Measurements from ENCODE around the gene PRKCE.

Gene PRKCE

DNA sequence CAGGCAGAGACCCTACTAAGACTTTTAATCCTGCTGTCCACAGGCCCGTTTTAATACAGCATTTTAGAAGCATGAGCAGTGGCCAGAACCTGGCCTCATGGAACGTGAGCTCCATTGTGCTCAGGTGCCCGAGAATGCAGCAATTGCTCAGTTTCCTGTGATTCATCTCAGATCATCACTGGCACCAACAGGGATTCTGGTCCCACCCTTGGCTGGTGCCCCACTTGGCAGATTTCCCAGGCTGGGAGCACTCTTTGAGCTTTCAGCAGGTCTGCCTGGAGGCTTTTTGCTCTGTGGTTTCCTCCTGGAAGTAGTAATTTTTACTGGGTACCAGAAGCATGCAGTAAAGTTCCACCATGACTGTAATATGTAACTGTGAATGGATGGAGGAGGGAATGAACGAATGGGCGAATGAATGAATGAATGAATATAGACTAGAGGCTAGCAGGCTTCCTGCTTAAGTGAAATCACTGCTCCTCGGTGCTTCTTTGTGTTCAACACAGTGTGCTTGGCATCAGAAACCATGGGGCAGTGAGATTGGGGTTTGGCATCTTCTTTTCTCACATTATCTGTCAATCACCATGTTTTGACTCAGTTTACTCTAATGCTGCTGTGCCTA lies 312.9 kb downstream of the PRKCE start:
- DNase-seq (ENCODE audit: low read depth): no peak

DNA sequence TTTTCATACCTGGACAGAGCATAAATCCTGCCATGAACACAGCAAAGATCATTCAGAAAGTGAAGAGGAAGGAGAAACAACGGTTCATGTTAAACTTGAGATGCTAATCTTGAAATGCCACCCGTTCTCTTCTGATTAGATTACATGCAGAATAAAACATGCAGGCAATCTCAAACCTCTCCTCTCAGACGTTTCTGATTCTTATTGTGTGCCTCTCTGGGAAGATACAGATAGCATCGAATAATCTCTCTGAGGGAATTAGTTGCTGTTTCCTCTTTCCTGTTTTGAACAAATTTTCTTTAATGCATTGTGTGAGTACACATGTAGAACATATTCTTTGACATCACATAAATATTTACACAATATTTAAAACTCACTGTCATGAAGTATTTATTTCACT lies 313.4 kb downstream of the PRKCE start:
- no peak for DNase-seq (ENCODE audit: low read depth)

DNA sequence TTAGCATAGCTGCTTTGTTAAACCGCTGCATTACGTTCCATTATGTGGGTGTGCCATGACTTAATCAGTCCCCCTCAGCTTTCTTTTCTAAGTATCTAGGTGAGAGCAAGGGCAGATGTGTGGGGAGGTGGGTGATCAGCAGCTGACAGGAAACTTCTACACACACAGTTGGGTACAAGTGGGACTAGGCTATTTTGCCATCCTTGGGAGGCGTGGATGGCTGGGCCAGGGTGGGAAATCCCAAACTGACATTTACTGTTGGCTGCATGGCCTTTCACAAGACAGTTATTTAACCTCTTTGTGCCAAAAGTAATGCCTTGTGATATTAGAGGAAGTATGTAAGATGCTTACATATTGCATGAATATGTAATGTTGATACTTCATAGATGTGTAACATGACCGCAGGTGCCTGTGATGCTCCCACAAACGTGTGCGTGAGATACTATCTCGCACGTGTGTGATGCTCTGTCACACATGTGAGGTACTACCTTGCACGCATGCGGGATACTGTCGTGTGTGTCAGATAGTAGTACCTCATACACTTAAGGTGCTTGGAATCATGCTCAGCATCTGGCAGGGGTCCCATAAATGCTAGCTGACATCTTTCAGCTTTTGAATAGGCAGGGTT lies 314.5 kb downstream of the PRKCE start:
- DNase-seq (ENCODE audit: low read depth): no peak

DNA sequence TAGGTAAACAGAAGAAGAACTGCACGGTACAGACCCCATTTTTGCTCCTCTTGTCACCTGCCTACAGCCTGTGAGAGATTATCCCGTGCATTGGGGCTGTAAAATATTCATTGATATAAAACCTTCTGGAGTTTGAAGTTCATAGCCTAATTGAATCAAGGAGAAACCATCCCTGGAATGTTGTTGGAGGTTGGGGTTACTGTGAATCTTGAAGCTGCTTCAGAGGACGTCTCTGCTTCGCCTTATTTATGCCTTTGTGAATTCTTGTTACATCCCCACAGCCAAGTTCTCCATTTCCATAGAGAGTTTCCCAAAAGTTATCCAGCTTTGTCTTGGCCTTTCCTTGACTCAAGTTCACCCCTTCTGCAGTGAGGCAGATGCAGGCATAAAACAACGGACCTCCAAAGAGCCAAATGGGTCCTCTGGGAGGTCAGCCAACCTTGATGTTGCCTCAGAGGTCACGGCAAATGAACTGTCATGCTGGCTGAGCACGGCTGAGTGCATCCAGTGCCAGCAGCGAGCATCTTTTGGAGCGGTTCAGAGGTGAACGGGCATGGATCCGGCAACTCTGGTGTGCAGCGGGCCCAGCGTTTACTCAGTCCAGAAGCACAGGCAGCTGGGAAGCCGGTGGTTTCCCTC lies 317.6 kb downstream of the PRKCE start:
- DNase-seq (ENCODE audit: low read depth): no peak

DNA sequence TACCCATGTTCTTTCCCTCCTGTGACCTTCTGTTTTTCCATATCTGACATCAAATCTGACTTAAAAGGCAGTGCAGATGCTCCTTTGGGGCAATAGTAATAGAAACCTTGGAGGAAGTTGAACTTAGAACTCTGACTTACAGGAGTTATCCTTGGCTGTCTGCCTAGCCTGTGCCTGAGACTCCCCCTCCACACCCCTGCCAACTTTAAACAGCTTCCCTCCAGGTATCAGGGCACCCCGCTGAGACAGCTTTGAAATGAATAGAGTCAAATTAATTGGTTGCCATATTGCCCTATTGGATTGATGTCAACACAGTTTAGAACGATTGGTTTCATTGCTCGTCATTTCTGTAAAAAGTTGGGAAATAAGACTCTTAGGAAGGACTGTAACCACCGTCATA lies 322.0 kb downstream of the PRKCE start:
- DNase-seq (ENCODE audit: low read depth): no peak

DNA sequence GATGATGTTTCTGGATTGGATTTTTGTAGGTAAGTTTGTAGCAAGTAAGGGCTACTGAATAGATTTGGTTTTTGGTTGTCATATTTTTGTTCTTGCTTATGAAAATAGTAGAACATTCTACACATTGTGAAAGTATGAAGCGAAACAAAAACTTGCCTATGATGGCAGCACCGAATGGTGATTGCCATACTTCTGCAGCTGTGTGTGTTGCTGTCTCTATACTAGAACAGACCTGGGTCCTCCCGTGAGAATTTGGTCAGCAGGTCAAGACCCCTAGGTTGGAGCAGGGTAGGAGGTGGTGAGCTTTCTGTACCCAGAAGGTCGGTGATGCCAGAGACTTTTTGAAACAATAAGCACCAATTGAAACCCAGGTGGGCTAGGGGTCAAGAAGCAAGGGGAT lies 322.6 kb downstream of the PRKCE start:
- no peak for DNase-seq (ENCODE audit: low read depth)

DNA sequence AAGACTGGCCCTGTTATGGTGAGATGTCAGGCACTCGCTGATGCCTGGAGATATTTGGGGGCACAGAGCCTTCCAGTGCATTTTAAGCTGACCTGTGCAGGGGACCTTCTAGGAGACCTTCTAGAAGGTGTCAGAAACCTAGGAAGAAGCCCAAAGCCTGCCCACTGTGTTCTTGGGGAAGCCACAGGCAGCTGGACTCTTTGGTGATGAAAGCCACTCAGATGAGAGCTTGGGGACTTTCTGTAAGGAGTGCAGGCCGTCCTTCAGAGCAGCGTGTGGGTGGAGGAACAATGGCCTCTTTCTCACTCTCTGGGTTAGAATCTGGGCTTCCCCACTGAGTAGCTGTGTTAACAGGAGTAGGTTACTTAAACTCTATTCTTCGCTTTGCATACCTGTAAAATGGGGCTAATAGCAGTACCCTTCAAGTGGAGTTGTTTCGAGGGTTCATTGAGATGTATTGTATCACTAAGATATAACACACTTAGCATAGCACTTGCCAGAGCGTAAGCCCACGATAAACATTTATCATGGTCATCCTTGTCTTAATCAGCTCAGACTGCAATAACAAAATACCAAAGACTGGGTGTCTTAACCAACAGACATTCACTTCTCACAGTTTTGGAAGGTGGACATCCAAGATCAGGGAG lies 323.4 kb downstream of the PRKCE start:
- no peak for DNase-seq (ENCODE audit: low read depth)

DNA sequence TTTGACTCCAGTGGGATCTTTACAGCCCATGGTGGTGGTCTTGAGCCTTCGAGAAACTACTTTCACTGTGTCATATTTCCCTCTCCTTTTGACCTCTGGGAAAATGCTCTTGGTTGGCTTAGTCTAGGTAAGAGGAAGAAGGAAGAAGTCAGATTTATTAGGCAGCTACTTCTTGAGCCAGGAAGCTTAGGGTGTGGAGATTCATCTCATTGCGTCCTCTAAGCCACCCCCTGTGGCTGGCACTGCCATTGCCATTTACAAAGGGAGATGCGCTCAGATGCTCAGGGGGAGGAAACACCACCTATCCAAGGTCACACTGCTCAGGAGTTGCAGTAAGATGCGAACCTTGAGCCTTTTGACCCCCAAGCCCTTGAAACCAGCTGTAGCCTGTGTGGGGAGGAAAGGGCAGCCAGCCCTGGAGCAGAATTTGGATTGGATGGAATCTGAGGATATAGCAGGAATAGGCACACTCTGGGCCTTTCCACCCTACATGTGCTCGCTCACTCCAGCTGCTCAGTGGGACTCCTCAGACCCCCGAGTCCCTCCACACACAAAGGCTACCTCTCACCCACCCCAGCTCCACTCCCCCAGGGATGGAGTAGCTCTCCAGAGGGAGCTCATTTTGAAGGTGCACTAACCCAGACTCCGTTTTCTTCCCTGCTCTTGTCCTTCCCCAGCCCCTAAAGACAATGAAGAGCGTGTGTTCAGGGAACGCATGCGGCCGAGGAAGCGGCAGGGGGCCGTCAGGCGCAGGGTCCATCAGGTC lies 324.5 kb downstream of the PRKCE start:
- DNase-seq (ENCODE audit: low read depth): no peak

DNA sequence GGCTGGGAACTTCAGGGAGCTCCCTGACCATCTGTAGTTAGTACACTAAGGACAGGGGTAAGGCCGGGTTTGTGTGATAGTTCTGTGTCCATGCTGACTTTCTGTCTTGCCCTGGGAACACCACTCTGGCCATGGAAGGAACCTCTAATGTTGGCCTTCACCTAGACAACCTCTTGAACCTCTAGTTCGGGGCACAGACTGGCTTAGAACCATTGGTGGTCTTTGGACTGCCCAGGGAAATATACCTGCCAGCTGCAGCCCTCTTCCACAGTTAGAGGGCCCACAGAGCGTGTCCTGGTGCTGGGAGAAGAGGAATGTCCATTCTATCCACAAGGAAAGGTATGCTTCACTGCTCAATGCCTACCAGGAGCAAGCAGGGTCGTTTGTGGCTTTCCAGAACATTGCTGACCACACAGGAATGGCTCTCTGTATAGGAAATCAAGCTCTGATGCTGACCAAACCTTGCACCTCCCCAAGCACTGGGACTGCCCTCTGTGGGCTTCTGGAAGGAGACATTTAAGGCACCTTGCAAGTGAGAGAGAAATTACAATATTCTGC lies 326.9 kb downstream of the PRKCE start:
- DNase-seq (ENCODE audit: low read depth): no peak

DNA sequence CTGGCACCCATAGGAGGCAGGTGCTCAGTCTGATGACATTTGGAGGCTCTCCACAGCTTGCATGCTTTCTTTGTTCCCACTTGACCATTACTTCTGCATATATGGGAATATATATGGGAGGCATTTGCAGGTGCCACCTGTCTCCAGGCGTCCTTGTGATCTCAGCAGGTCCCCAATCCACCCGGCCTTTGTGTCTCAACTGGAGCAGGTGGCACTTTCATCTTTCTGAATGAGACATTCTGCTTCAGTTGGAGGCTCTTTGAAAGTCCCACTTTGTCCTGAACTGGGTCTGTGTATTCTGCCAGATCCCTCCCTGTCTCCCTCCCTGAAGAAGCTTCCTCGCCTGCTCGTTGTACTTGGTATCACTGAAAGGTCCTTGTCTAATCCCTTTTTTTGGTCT lies 327.6 kb downstream of the PRKCE start:
- DNase-seq (ENCODE audit: low read depth): no peak

DNA sequence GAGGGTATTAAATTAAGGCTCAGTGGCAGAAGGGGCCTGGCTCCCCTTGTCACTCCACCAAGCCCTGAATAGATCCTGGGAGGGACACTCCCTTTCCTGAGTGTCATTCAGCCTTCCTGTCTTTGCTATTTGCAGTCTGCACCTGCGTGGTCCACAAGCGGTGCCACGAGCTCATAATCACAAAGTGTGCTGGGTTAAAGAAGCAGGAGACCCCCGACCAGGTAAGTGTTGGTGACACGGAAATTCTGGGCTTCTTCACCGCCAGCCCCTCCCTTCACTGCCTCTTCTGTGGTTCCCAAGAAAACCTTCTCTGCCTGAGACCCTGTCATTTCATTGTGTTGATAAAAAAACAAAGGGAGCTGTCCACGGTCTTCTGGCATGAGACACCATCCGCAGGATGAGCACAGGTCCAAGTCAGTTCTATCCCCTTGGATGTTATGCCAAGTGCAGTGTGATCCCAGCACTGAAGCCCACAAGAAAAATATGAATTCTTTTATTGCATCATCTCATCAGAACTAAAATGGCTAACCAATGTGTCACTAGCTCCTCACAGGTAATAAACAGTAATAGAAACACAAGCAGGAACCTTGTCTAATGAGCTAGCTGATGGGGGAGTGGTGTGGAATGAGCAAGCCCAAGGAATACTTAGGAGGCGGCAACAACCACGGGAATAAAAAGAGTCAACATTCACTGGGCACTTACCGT lies 328.8 kb downstream of the PRKCE start:
- no peak for DNase-seq (ENCODE audit: low read depth)

DNA sequence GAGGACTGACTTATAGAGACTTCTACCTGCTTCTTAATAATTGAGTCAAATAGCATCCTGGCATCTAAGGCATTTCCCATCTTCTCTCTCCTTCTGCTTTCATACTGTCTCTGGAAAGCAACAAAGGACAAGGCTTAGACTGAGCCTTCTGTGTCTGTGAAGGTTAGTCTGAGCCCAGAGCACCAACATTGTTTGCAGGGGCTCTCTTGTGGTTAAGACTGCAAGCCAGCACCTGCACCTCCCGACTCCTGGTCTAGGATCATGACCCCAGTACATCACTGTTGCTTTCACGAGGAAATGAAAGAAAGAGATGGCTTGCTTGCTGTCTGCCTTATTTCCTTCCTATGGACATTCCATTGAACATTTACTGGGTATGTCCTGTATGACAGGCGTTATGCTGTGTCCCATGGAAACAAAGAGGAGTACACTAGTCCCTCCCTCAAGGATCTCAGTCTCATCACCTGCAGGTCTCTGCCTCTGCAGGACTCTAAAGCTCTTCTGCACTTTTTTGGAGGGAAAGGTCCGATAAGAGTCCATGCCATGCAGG lies 330.0 kb downstream of the PRKCE start:
- no peak for DNase-seq (ENCODE audit: low read depth)

DNA sequence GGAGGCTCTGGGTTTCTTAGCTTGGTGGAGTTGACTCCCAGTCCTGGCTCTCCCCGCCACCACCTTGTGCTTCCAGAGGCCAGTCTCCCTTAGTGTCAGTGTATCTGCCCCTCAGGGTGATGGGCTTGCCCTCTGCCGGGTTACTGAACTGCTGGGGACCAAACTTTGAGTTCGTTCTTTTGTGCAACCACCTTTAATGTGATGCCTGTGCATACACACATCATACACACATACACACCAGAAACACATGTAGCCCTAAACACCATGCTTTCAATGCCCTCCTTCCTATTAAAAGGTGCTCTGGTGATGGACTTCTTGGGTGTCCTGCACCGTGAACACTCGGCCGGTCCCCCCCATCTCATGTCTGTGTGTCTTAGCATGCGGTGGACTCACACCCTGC lies 330.6 kb downstream of the PRKCE start:
- DNase-seq (ENCODE audit: low read depth): no peak

DNA sequence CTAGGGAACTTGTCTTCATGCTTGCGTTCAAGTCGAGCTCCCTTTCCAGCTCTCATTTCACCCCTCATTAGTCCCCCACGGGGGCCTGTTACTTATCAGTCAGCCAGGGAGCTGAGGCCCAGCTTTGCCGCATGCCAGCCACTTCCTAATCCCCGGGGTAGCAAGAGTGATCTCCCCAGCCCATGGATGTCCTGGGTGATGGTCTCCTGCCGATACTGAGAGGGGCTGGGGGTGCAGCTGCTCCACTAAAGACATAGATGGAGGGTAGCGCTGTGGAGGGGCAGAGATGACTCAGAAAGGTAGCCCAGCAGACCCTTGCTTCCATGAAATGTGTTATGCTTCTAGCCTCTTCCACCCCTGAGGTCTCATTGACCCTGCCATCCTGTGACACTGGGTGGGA lies 331.7 kb downstream of the PRKCE start:
- DNase-seq (ENCODE audit: low read depth): no peak

DNA sequence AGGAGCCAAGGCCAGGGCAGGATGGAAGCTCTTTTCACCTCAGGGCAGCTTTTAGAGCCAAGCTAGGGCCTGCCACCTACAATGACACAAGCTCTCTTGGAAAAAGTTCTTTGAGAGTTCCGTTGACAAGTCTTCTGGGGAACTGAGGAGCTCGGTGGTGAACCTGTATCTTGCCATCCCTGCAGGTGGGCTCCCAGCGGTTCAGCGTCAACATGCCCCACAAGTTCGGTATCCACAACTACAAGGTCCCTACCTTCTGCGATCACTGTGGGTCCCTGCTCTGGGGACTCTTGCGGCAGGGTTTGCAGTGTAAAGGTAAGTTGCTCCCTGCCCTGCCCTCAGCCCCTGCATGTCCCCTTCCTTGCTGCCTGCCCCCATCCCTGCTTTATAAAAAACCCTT lies 332.9 kb downstream of the PRKCE start:
- no peak for DNase-seq (ENCODE audit: low read depth)

DNA sequence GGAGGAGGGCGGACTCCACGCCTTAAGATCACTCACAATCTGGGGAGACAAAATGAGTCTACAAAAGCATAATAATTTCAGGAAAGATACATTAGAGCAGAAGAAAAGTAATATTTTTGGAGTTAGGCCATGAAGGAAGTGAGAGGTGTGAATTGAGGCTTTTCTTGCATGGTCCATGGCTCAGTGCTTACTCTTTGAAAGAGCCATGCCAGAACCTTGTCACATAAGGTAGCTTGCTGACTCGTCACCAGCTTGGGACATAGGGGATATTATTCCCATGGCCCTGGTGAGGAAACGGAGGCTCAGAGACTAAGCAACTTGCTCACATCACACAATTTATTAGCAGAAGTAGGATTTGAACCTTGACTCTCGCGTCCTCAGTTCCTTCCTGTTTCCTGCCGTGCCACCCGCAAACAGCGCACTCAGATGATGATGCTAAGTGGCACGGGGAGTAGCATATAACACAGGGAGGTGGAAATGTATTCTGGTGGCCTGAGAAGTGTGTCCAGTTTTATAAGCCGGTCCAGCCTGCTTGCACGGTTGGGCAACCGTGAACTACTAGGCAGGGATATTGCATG lies 333.5 kb downstream of the PRKCE start:
- no peak for DNase-seq (ENCODE audit: low read depth)

DNA sequence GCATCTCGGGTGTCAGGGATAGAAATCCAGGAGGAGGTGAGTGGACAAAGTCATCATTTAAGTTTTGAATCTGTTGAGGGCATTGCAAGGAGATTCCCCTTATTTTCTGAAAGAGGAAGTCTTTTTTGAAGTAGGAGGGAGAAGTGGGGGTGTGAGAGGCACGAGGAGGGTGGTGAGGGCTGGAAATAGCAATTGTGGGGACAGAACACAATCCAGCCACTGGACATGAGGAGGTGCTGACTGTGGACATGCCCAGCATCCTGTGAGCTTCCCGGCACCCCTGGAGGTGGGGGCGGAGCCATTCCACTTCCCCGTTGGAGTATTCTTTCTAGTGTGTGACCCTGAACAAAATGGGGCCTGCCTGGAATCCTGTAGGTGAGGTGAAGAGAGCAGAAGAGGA lies 335.0 kb downstream of the PRKCE start:
- DNase-seq (ENCODE audit: low read depth): no peak

DNA sequence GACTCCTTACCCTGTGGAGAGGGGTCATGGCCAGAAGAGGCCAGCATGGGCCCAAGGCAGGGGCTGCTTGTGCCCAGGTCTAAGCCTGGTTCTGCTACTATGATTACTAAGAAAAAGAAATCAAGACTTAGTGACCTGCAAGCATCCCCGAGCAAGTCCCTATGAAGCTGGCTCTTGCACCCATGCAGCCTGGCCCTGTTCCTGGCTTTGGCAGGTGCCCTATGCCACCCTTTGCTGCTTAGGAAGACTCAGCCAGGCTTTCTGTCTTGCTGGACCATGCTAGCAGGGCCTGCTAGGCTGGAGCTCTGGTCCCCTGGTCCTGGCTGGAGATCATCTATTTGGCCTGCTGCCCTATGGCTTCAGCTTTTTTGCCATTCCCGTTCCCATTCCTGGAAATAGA lies 336.4 kb downstream of the PRKCE start:
- DNase-seq (ENCODE audit: low read depth): no peak

DNA sequence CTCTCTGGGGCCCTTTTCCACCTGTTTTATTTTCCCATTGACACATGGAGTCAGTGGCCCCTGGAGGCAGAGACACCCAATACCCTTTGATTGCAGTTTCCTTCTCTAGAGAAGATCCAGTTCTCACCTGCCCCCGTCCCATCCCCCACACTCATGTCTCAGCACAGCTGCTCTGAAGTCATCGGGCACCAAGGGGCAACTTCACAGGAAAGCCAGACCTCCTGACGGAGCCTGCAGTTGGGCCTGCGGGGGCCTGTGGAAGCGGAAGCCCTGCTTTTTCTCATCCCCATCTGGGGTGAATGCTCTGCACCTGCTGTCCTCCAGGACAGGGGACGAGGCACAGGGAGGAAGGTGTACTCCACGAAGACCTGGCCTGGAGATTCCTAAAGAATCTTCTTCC lies 337.4 kb downstream of the PRKCE start:
- no peak for DNase-seq (ENCODE audit: low read depth)

DNA sequence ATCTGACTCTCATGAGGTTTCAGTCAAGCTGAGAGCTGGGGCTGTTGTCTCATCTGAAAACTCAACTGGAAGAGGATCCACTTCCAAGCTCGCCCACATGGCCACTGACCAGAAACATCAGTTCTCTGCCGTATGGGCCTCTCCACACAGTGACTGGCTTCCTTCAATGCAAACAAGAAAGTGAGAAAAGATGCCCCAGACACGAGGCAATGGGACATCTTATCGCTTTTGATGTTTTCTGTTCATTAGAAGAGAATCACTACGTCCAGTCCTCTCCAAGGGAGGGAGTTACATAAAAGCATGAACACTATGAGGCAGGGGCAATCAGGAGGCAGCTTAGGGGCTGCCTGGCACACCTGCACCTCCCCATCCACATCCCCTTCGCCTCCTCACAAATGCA lies 338.7 kb downstream of the PRKCE start:
- no peak for DNase-seq (ENCODE audit: low read depth)

All from stimulated activated CD4-positive, alpha-beta T cell treated with anti-CD3 and anti-CD28 coated beads, Interleukin-2, amount 100 ng/mL, for 4 hours (primary cell).